Fibroblast of skin of right biceps (primary cell): Measurements from ENCODE around the gene CPT1C.

Experiments used
- DNase-seq: peaks from one replicate; pipeline ENCODE4 v3.0.0-alpha.2; 2013

CPT1C gene

GRCh38 chr19:49662011-49662410 lies 28.9 kb upstream of the CPT1C start:
- no peak for DNase-seq

GRCh38 chr19:49663224-49663623 lies 27.7 kb upstream of the CPT1C start:
- DNase-seq: no peak

- DNase-seq: peak; percentile 73
Measured at GRCh38 chr19:49664171-49665035, 26.5 kb upstream of the CPT1C start.

- no peak for DNase-seq
Measured at GRCh38 chr19:49665036-49665350, 25.9 kb upstream of the CPT1C start.

GRCh38 chr19:49665351-49666119 lies 25.4 kb upstream of the CPT1C start, which contains the start of the genes BCL2L12 and IRF3:
TSS of gene BCL2L12 (plus strand) at chr19:49665933. CDS start at chr19:49666693, 760 bp downstream.
TSS of gene IRF3 (minus strand) at chr19:49665857. CDS start at chr19:49664838, 1,019 bp downstream.
- peak; percentile 95 for DNase-seq

- no peak for DNase-seq
Measured at GRCh38 chr19:49666120-49666444, 24.8 kb upstream of the CPT1C start.

- no peak for DNase-seq
Measured at GRCh38 chr19:49667473-49667872, 23.4 kb upstream of the CPT1C start.

GRCh38 chr19:49669516-49669915 lies 21.4 kb upstream of the CPT1C start:
- no peak for DNase-seq

GRCh38 chr19:49672131-49672919 lies 18.6 kb upstream of the CPT1C start:
- DNase-seq: peak; percentile 54

- peak; percentile 93 for DNase-seq
Measured at GRCh38 chr19:49676136-49676783, 14.7 kb upstream of the CPT1C start.

- DNase-seq: peak; percentile 100
Measured at GRCh38 chr19:49676784-49677230, 14.1 kb upstream of the CPT1C start.

GRCh38 chr19:49677231-49677900 lies 13.6 kb upstream of the CPT1C start, which contains the start of gene PRMT1:
TSS of gene PRMT1 (plus strand) at chr19:49677271. CDS start at chr19:49677281, 10 bp downstream.
- peak; percentile 40 for DNase-seq

- peak; percentile 74 for DNase-seq
Measured at GRCh38 chr19:49677901-49678674, 12.8 kb upstream of the CPT1C start.

GRCh38 chr19:49678985-49679770 lies 11.7 kb upstream of the CPT1C start:
- no peak for DNase-seq

GRCh38 chr19:49679771-49680413 lies 11.0 kb upstream of the CPT1C start:
- no peak for DNase-seq

- DNase-seq: peak; percentile 76
Measured at GRCh38 chr19:49680421-49681351, 10.2 kb upstream of the CPT1C start.

- DNase-seq: no peak
Measured at GRCh38 chr19:49681830-49682229, 9.1 kb upstream of the CPT1C start.

- no peak for DNase-seq
Measured at GRCh38 chr19:49682274-49682673, 8.6 kb upstream of the CPT1C start.
